ENCODE data around the gene LIAS.

Gene LIAS

GRCh38 chr4:39490322-39490721 is 31.5 kb downstream of the LIAS start:
- POLR2A ChIA-PET = interaction anchor here (0.6 kb wide), 1 partner anchor 786 kb away, joined by 4 read pairs; no protein-coding TSS in a partner anchor
- no peak for TF ChIP-seq ZSCAN16 (tag by site-specific recombination; IDR thresholded peaks at IDR 0.05)
- TF ChIP-seq ZNF138 (tag by site-specific recombination; IDR thresholded peaks at IDR 0.05; ENCODE audit: borderline replicate concordance) = no peak
- no peak for TF ChIP-seq ZNF362 (tag by site-specific recombination; IDR thresholded peaks at IDR 0.05)
- H3K27ac ChIP-seq (ENCODE audit: extremely low read depth, low read depth, low read length) = no peak overlapping the region
- CTCF ChIA-PET = no interaction called here
- H3K4me3 ChIP-seq (ENCODE audit: low read depth, low read length) = no peak overlapping the region
- H3K9me3 ChIP-seq (ENCODE audit: control insufficient read depth, insufficient read depth, low read depth, low read length) = no peaks in the 10 kb centered on the region
- H3K4me1 ChIP-seq (ENCODE audit: control insufficient read depth, insufficient read depth, low read length) = no peaks in the 10 kb centered on the region
- H3K36me3 ChIP-seq (ENCODE audit: control insufficient read depth in 2 of 2, insufficient read depth in 1 of 2, low read length in 2 of 2) = no peaks in the 10 kb centered on the region

GRCh38 chr4:39494354-39494753 is 35.5 kb downstream of the LIAS start:
- Histone ChIP-seq H3K36me3 (ENCODE audit: control insufficient read depth in 2 of 2, insufficient read depth in 1 of 2, low read length in 2 of 2) (peaks cover 0 to 10% of the 10 kb centered on the region in 2 experiments; a peak in 1 of 3 replicates), H3K4me3 (ENCODE audit: low read depth, low read length) (no peak overlapping the region), H3K9me3 (ENCODE audit: control insufficient read depth, insufficient read depth, low read depth, low read length) (no peaks in the 10 kb centered on the region), H3K27ac (ENCODE audit: extremely low read depth, low read depth, low read length) (no peak overlapping the region), H3K4me1 (ENCODE audit: control insufficient read depth, insufficient read depth, low read length) (no peaks in the 10 kb centered on the region)
- no peak for TF ChIP-seq ZNF785 (tag by site-specific recombination; IDR thresholded peaks at IDR 0.05)
- no peak for TF ChIP-seq YY2 (tag by site-specific recombination; IDR thresholded peaks at IDR 0.05)
- no peak for TF ChIP-seq ZFHX2 (tag by site-specific recombination; conservative IDR thresholded peaks at IDR 0.05)
- TF ChIP-seq ZNF23 (tag by site-specific recombination; IDR thresholded peaks at IDR 0.05; ENCODE audit: borderline replicate concordance) = no peak
- no peak for TF ChIP-seq ZNF654 (tag by site-specific recombination; IDR thresholded peaks at IDR 0.05; ENCODE audit: low read depth)
- no peak for TF ChIP-seq AEBP2 (tag by site-specific recombination; IDR thresholded peaks at IDR 0.05; ENCODE audit: borderline replicate concordance)
- no peak for TF ChIP-seq GLIS2 (tag by site-specific recombination; IDR thresholded peaks at IDR 0.05)
- no peak for TF ChIP-seq ZNF121 (tag by site-specific recombination; IDR thresholded peaks at IDR 0.05)
- TF ChIP-seq ZNF404 (tag by site-specific recombination; IDR thresholded peaks at IDR 0.05) = no peak
- no peak for TF ChIP-seq TRIM28 (IDR thresholded peaks at IDR 0.05; ENCODE audit: borderline replicate concordance, low read length)
- ChIA-PET CTCF (no interaction called here), POLR2A (no interaction called here)

GRCh38 chr4:39495446-39496213 is 36.8 kb downstream of the LIAS start:
- Histone ChIP-seq H3K27ac (ENCODE audit: extremely low read depth, low read depth, low read length) (no peak overlapping the region), H3K4me3 (ENCODE audit: low read depth, low read length) (no peak overlapping the region), H3K36me3 (ENCODE audit: control insufficient read depth in 2 of 2, insufficient read depth in 1 of 2, low read length in 2 of 2) (peaks cover 0 to 13% of the 10 kb centered on the region in 2 experiments; a peak in 1 of 3 replicates), H3K4me1 (ENCODE audit: control insufficient read depth, insufficient read depth, low read length) (no peaks in the 10 kb centered on the region), H3K9me3 (ENCODE audit: control insufficient read depth, insufficient read depth, low read depth, low read length) (no peaks in the 10 kb centered on the region)
- POLR2A ChIA-PET = interaction anchor here (0.6 to 0.7 kb wide), 2 partner anchors 108 to 255 kb away, joined by 3 read pairs; no protein-coding TSS in a partner anchor
- CTCF ChIA-PET = interaction anchor here (0.6 to 0.9 kb wide), 3 partner anchors 27 to 606 kb away, joined by 4 to 6 read pairs (median 4); no protein-coding TSS in a partner anchor
- no peak for TF ChIP-seq ZNF138 (tag by site-specific recombination; IDR thresholded peaks at IDR 0.05; ENCODE audit: borderline replicate concordance)
- TF ChIP-seq ZNF146 (tag by site-specific recombination; IDR thresholded peaks at IDR 0.05) = no peak
- TF ChIP-seq ZNF18 (tag by site-specific recombination; IDR thresholded peaks at IDR 0.05) = no peak
- no peak for TF ChIP-seq FEZF1 (tag by site-specific recombination; IDR thresholded peaks at IDR 0.05)
- no peak for TF ChIP-seq ZNF645 (tag by site-specific recombination; IDR thresholded peaks at IDR 0.05)
- TF ChIP-seq ZNF449 (tag by site-specific recombination; IDR thresholded peaks at IDR 0.05) = no peak
- TF ChIP-seq ZBTB21 (tag by site-specific recombination; IDR thresholded peaks at IDR 0.05) = no peak
- no peak for TF ChIP-seq ZNF510 (tag by site-specific recombination; IDR thresholded peaks at IDR 0.05; ENCODE audit: insufficient replicate concordance)
- no peak for TF ChIP-seq CTCF (tag by site-specific recombination; IDR thresholded peaks at IDR 0.05)
- TF ChIP-seq ZNF248 (tag by site-specific recombination; IDR thresholded peaks at IDR 0.05) = no peak
